GM23338 (cell line): ENCODE data around the gene CIAO2A.

Source experiments
- CREB1 ChIP-seq: fragments of 250-450 bp; sonication (Bioruptor Pico); IDR thresholded peaks from 2 replicates; pipeline ENCODE4 v1.5.0; 2020; ENCODE audit warnings: low read depth, mild to moderate bottlenecking, moderate library complexity
- EZH2 ChIP-seq: fragments of 200-600 bp; sonication (generic); IDR thresholded peaks from one replicate; pipeline ENCODE4 v1.8.0; 2017; ENCODE audit warnings: antibody characterized with exemption, mild to moderate bottlenecking, low read depth; ENCODE audit not compliant: unreplicated experiment
- EZH2phosphoT487 ChIP-seq: fragments of 200-600 bp; sonication (generic); IDR thresholded peaks from one replicate; pipeline ENCODE4 v1.8.1; 2018; ENCODE audit warnings: antibody characterized with exemption; ENCODE audit not compliant: unreplicated experiment
- POLR2AphosphoS5 ChIP-seq: IDR thresholded peaks from 2 replicates; pipeline ENCODE4 v1.6.1; 2016; ENCODE audit warnings: antibody characterized with exemption, low read depth
- REST ChIP-seq: IDR thresholded peaks from one replicate; pipeline ENCODE4 v1.6.1; 2018; ENCODE audit warnings: antibody characterized with exemption; ENCODE audit not compliant: unreplicated experiment
- ZNF114 ChIP-seq: fragments of 250-450 bp; sonication (Bioruptor Pico); IDR thresholded peaks from 2 replicates; pipeline ENCODE4 v1.5.0; 2020; ENCODE audit warnings: mild to moderate bottlenecking, moderate library complexity
- ZNF331 ChIP-seq: fragments of 250-450 bp; sonication (Bioruptor Pico); IDR thresholded peaks from 2 replicates; pipeline ENCODE4 v1.5.0; 2020; ENCODE audit warnings: low read depth, mild to moderate bottlenecking, moderate library complexity
- ZNF462 ChIP-seq: fragments of 250-450 bp; sonication (Bioruptor Pico); IDR thresholded peaks from 2 replicates; pipeline ENCODE4 v1.5.0; 2020; ENCODE audit warnings: mild to moderate bottlenecking, moderate library complexity
- TF ChIP-seq, protein P1 (sequence below), 2 experiments: fragments of 200-600 bp in 1 of 2; sonication (generic) in 1 of 2; conservative IDR thresholded peaks; 2 replicates each; pipeline versions ENCODE4 v1.5.1 to v1.6.1; 2016 to 2017; ENCODE audit warnings: antibody characterized with exemption in 2 of 2, low read depth in 2 of 2, mild to moderate bottlenecking in 2 of 2, moderate library complexity in 1 of 2

DNA sequence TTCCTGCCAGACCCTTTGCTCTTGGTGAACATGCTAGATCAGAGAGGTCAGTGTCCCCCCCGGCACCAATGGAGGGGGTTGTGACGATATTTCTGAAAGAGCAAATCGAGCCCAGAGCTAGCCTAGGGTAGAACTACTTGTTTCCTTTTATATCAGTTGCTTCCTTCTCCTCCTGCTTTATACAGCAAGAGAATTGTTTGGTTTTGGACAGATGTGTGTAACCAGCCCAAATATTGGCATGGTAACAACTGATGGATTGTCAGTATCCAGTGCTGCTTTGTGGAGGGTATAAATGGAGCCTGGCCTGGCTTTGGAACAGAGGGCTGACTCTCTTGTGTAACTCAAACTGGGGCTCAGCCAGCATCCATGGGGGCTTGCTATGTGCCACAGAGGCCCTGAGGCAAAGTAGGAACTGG is 29.3 kb upstream of the CIAO2A start:
- TF ChIP-seq, protein P1, sequence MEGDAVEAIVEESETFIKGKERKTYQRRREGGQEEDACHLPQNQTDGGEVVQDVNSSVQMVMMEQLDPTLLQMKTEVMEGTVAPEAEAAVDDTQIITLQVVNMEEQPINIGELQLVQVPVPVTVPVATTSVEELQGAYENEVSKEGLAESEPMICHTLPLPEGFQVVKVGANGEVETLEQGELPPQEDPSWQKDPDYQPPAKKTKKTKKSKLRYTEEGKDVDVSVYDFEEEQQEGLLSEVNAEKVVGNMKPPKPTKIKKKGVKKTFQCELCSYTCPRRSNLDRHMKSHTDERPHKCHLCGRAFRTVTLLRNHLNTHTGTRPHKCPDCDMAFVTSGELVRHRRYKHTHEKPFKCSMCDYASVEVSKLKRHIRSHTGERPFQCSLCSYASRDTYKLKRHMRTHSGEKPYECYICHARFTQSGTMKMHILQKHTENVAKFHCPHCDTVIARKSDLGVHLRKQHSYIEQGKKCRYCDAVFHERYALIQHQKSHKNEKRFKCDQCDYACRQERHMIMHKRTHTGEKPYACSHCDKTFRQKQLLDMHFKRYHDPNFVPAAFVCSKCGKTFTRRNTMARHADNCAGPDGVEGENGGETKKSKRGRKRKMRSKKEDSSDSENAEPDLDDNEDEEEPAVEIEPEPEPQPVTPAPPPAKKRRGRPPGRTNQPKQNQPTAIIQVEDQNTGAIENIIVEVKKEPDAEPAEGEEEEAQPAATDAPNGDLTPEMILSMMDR (conservative IDR thresholded peaks at IDR 0.05; ENCODE audit: low read depth in 2 of 2), result no peak
- TF ChIP-seq EZH2, result no peak
- no peak for TF ChIP-seq ZNF462
- no peak for TF ChIP-seq POLR2AphosphoS5
- no peak for TF ChIP-seq REST
- no peak for TF ChIP-seq EZH2phosphoT487
- TF ChIP-seq ZNF331 (CRISPR knock-in tag), result no peak
- no peak for TF ChIP-seq ZNF114 (CRISPR knock-in tag)
- no peak for TF ChIP-seq CREB1 (CRISPR knock-in tag)
